AG09309 (cell line): ENCODE data around the gene LILRB4.

Experiments
- DNase-seq: peaks from one replicate; pipeline ENCODE4 v3.0.0-alpha.2; 2010; ENCODE audit warnings: low read depth
- H3K4me3 ChIP-seq: 2 replicates; pipeline ENCODE4 v1.5.1; 2011; ENCODE audit warnings: mild to moderate bottlenecking, low read depth, low read length, moderate library complexity; ENCODE audit not compliant: control insufficient read depth
- CTCF ChIP-seq: IDR thresholded peaks from 2 replicates; pipeline ENCODE4 v1.5.1; 2011; ENCODE audit warnings: mild to moderate bottlenecking, low read depth, low read length, inconsistent platforms; ENCODE audit not compliant: insufficient read depth, control insufficient read depth; ENCODE audit errors: missing control alignments

LILRB4 gene

GRCh38 chr19:54682306-54682856 is 19.6 kb downstream of the LILRB4 start:
- no peak for TF ChIP-seq CTCF
- DNase-seq: no peak

GRCh38 chr19:54684527-54684926 is 21.7 kb downstream of the LILRB4 start:
- no peak overlapping the region for H3K4me3 ChIP-seq
- DNase-seq: no peak
- TF ChIP-seq CTCF: no peak

More at GRCh38 chr19:54682306-54682856, 19.6 kb downstream of the LILRB4 start:
- H3K4me3 ChIP-seq: no peak overlapping the region

GRCh38 chr19:54691582-54692297 is 29.0 kb downstream of the LILRB4 start:
- no peak overlapping the region for H3K4me3 ChIP-seq
- no peak for DNase-seq
- TF ChIP-seq CTCF: no peak

GRCh38 chr19:54692298-54692615 is 29.5 kb downstream of the LILRB4 start:
- no peak for DNase-seq
- no peak overlapping the region for H3K4me3 ChIP-seq
- TF ChIP-seq CTCF: no peak

GRCh38 chr19:54694648-54695047 is 31.9 kb downstream of the LILRB4 start:
- H3K4me3 ChIP-seq: no peak overlapping the region
- no peak for DNase-seq
- no peak for TF ChIP-seq CTCF

GRCh38 chr19:54696117-54696548 is 33.3 kb downstream of the LILRB4 start:
- H3K4me3 ChIP-seq: no peak overlapping the region
- DNase-seq: no peak

More at GRCh38 chr19:54696117-54696548, 33.3 kb downstream of the LILRB4 start:
- TF ChIP-seq CTCF: no peak
